ENCODE measurements around the gene CPS1.
A peak's percentile ranks its signal among the peaks of the same experiment; 100 is the strongest.

CPS1 gene

DNA sequence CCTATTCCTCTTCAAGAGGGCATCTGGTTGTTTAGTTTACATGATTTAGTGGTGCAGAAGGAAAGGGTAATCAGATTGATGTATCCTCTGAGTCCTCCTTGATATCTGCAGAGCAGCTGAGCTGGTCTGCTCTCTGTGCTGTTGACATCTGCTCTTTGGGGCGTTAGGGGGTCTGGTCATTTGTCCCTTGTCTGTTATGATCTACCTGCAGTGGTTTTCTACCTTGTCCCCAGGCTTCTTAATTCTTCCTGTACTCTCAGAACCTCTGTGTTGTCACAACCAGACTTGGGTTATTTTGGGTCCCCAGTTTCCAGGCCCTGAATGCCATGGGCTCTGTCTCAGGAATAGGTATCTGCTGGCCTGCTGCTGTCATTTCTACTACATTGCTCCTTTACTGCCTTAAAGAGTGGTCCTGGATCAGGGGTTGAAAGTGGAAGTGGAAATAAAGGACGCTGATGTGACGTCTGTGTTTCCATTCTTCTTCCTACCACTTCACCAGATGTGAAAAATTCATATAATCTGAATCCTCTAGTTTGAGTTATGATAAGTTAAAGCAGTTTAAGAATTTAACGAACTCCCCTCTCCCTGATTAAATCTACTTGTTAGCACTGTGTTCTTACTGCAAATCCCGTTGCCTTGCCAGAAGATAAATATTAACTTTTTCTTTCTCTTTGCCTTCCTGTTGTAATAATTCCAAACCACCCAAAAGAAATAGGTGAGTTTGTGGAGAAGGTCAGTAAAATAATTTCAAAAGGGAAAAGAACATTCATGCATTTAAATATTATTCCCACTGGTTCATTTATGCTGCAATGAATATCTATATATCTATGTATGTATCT is 16.6 kb upstream of the CPS1 start:
- no peak for DNase-seq (ENCODE audit: insufficient read length, low spot score)
- TF ChIP-seq POLR2A (IDR thresholded peaks at IDR 0.05; ENCODE audit: low read depth, low read length) = no peak
- no peak for FAIRE-seq

DNA sequence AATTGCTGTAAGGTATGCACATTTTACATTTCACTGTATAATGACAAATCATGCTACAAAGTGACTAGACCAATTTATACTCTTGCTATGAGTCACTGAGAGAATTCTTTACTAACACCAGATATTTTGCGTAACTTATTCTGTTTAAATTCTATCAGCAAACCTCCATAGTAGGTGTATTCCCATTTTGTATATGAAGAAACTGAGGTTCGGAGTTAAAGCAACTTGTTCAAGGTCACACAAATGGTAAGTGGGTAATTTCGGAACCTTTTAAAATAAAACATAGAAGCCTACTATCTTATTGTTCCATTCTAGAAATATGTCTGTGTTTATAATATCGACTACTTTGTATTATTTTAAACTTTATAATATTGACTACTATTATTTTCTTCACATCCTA is 15.9 kb upstream of the CPS1 start:
- FAIRE-seq = no peak
- no peak for DNase-seq (ENCODE audit: insufficient read length, low spot score)
- TF ChIP-seq POLR2A (IDR thresholded peaks at IDR 0.05; ENCODE audit: low read depth, low read length) = no peak

DNA sequence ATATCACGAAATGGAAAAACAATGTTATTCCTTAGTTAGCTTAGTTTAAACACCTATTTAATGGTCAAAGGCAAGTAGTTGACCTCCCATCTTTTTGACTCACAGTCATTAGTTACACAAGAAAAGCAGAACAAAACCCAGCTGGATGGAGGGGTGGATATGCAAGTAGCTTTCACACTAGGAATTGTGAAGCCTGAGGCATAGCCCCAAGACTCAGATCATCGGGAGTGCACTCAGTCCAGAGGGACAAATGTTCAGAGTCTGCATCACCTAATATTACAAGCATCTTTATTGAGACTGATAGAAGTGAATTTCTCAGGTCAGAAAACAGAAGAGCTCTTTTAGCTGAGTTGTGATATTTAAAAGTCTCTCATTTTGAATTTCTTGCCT is 15.5 kb upstream of the CPS1 start:
- FAIRE-seq = no peak
- no peak for DNase-seq (ENCODE audit: insufficient read length, low spot score)
- TF ChIP-seq POLR2A (IDR thresholded peaks at IDR 0.05; ENCODE audit: low read depth, low read length) = no peak

DNA sequence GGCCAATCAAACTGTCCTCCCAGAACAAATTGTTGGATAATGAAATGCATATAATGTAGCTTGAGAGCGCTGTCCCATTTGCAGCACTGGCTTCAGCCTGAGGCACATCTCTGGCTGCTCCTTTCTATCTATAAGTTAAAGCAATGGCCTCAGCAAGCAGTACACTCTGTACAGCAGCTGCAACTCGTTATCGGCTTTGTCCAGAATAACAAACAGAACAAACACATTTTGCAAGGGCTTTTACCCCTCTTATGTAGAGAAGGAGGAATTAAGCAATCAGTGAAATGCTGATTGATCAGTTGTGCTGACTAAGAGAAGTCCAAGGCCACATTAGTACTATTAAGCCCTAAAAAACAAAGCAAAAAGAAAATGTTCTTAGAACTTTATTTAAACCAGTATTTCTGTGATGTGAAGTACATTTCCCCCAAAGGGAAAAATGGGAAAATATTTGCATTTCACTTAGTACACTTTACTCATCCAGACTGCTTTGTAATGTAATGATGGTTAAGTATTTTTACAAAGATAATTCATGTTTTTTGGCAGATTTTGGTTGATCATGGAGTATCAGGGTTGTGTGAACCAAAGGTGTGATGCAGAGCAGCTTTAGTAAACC is 15.0 kb upstream of the CPS1 start:
- FAIRE-seq (no peak), DNase-seq (ENCODE audit: insufficient read length, low spot score) (no peak)
- no peak for TF ChIP-seq POLR2A (IDR thresholded peaks at IDR 0.05; ENCODE audit: low read depth, low read length)

DNA sequence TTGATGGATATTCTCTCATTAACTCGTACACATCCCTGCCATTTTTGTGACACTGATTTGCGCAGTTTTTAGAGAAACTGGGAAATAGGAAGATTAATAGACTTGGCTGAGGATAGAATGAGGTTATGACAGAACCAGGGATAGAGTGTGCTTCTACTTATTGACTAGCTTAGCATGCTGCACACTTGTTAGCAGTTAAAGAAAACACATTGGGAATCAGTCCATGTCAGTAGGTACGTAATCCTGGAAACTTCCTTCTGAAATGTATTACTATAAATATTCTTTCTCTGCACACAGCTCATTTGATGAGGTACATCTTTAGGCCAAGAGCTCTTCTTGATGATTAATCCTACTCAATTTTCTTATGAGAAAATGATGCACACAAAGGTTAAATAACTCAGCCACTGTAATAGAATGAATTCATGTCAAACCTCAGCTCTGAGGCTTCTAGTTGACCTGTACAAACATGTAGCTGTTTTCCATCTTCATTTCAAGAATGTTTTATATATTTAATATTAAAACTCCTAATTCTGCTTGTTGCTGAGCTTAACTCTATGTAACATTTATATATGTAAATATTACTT is 12.3 kb upstream of the CPS1 start:
- DNase-seq (ENCODE audit: insufficient read length, low spot score) = no peak
- FAIRE-seq = no peak
- no peak for TF ChIP-seq POLR2A (IDR thresholded peaks at IDR 0.05; ENCODE audit: low read depth, low read length)

DNA sequence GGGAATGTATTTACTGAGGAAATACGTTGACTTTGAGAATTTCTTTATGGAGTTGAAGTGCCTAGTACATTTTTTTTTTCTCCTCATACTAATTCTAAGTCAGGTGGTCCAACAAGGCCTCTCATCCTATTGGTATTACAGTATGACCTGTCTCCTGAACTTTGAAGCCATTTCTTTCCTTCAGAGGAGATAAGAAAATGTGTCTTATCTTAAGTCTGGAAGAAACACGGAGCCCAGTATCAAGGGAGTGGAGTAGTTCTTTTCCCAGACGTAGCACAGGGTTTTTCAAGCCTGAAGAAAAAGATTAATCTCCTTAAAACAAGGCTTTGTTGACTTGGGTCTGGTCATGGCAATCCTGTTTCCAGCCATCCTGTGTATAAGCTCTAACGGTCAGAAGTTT is 11.6 kb upstream of the CPS1 start:
- no peak for TF ChIP-seq POLR2A (IDR thresholded peaks at IDR 0.05; ENCODE audit: low read depth, low read length)
- no peak for DNase-seq (ENCODE audit: insufficient read length, low spot score)
- no peak for FAIRE-seq

DNA sequence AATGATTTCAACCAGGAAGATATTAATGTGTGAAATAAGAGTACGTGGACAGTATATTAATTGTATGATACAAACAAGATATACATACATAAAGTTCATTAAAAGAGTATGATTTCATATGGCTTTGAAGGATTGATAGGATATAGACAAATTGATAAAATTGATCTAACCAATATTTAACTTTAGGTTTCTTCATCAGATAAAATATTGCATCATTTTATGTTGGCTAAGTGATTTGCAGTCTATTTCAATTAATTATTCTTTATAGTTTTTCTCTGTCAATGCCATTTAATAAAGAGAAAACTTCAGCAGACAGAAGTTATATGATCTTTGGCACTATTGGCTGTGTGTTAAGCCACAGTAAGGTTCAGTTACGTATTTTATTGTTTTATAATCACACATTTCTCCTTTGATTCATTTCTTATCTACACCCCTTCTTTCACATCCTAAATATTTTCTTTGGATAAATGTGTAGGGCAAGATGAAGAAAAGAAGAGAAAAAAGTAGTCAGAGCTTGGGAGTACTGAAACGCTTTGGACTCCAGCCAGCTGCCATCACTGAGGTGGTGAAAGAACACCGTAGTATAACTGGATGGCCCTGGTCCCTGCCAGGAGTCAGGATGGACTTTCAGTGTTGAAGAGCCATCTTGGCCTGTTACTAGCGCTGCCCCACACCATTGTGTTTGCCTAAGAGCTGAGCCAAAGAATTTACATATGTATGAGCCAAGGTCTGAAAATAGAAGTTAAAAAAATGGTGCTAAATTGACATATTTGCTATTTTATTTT is 9.8 kb upstream of the CPS1 start:
- DNase-seq (ENCODE audit: insufficient read length, low spot score) = no peak
- no peak for TF ChIP-seq POLR2A (IDR thresholded peaks at IDR 0.05; ENCODE audit: low read depth, low read length)
- FAIRE-seq = no peak

DNA sequence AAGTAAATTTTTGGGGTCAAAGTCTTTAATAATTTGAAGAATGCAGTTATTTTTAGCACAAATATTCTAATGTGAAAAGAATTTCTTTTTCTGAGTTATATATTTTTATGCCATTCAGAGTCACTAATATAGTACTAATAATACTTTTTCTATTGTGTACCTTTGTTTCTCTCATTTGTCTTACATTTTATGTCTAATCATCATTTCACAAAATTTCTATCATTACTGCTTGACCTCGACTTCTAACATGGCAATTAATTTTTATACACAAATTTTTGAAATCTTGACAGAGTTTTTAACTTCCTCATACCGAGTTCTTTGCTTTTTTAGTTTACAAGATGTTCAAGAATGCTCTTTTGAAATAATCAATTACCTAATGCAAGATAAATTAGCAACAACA is 8.4 kb upstream of the CPS1 start:
- DNase-seq (ENCODE audit: insufficient read length, low spot score) = no peak
- TF ChIP-seq POLR2A (IDR thresholded peaks at IDR 0.05; ENCODE audit: low read depth, low read length) = no peak
- FAIRE-seq = no peak

DNA sequence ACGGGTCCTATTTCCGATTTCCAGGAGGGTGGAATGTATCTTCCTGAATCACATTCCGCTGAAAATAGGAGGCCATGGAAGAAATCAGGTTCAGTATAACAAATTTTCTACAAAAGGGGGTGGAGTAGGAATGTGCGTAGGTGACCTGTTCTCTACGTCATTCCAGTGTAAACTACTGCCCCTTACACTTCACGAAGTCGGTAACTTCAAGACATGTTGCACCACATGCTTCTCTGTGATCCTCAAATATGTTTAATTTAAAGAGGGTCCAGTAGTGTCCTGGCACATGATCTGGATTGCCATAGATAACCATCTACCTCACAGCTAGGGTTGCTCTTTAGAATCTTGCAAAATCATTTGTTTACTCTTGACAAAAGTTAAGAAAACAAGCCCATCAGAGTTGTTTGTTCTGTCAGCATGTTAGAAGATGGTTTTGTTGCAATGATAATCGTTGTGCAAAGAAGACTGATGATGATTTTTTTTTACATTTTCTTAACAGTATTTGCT is 7.5 kb upstream of the CPS1 start:
- FAIRE-seq = peak; percentile 6

DNA sequence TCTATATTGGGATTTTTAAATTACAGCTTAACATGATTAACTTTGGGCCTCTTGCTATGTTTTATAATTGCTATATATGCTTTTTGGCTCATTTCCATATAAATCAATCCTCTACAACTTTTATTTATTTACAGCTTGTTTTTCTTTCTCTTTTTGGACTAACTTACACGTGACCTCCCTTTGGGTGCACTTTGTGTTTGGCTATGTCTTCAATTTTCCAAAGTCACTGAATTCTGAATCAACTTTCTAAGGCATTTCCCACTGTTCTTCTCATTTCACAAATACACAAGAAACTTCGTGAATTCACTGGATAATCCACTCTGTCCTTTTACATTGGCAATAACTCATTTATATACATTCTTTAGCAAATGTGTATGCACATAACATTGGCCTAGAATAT is 5.4 kb upstream of the CPS1 start:
- FAIRE-seq = no peak
- DNase-seq (ENCODE audit: insufficient read length, low spot score) = no peak
- no peak for TF ChIP-seq POLR2A (IDR thresholded peaks at IDR 0.05; ENCODE audit: low read depth, low read length)

More for the DNA sequence above, 7.5 kb upstream of the CPS1 start:
- no peak for TF ChIP-seq POLR2A (IDR thresholded peaks at IDR 0.05; ENCODE audit: low read depth, low read length)
- no peak for DNase-seq (ENCODE audit: insufficient read length, low spot score)

DNA sequence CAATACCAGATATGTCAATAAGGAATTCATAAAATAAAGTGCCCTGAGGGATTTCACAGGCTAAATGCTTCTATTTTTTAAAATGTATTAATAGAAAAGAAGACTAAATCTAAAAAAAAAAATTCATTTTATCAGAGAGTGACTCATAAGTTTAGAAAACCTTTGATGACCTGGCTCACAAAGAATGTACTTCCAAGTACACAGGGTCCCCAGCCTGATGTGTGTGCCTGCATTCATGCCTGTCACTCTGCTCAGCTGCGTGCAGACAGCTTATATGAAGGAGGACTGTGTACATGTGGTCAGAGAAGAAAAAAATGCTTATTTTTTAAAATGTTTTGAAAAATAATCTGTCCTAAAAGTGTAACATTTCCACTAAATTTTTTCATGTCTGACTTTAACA is 3.0 kb upstream of the CPS1 start:
- DNase-seq (ENCODE audit: insufficient read length, low spot score) (peak; percentile 2), FAIRE-seq (no peak)
- TF ChIP-seq POLR2A (IDR thresholded peaks at IDR 0.05; ENCODE audit: low read depth, low read length) = no peak

DNA sequence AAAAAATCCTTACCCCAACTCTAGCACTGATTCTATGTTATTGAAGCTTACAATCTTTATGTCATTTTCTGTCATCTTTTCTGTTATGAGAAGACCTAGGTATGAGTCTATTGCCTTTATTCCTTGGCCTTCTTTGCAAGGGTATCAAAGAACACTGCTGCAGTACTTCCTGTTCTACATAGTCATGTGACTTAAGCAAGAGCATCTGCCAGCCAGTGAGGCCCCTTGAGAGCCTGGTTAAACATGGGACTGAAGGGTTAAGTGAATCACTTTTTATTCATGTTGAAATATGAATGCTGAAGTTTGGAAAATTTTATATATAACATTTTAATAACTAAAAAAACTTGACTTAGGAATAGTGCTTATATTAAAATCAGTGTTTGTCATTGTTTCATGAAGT is 844 bp upstream of the CPS1 start:
- DNase-seq (ENCODE audit: insufficient read length, low spot score) (no peak), FAIRE-seq (no peak)
- TF ChIP-seq POLR2A (IDR thresholded peaks at IDR 0.05; ENCODE audit: low read depth, low read length) = no peak

DNA sequence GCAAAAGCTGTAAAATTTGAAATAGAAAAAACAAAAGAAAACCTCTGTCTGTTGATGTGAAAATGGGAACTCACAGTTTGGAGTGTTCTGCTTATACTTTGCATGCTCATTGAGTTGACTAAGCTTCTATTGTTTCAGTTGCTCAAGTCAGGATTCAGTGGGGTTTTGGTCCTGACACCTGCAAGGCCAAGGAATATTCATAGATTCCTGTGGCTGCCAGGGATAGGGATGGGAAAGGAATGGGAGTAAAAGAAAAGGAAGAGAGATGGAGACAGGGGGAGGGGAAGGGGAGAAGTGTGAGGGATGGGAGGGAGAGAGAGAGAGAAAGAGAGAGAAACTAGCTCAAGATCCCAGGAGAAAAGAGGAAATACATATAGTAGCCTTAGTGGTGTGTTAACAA is 1.3 kb downstream of the CPS1 start:
- no peak for FAIRE-seq
- DNase-seq (ENCODE audit: insufficient read length, low spot score) = no peak
- TF ChIP-seq POLR2A (IDR thresholded peaks at IDR 0.05; ENCODE audit: low read depth, low read length) = no peak

DNA sequence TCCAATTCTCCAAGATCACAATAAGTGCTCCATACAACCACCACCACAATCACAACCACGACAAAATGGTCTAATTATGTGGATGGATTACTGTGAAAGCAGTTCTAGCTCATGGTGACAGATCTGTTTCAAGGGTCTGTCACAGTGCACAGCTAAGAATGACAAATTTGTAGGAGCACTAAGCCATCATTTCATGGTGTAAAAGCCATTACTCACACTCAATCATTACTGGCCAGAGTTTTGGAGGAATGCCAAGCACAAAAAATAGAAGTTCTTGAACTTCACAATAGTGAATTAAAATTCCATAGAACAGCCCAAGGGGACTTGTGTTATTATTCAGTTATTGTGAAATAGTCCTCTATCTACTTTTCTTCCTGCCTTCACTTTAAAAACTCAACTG is 2.3 kb downstream of the CPS1 start:
- DNase-seq (ENCODE audit: insufficient read length, low spot score) = no peak

More for the DNA sequence above, 2.3 kb downstream of the CPS1 start:
- no peak for TF ChIP-seq POLR2A (IDR thresholded peaks at IDR 0.05; ENCODE audit: low read depth, low read length)
- no peak for FAIRE-seq

Measured in H54 (cell line).